Renal pelvis (tissue), 12 donors: Measurements from ENCODE around the gene PSMG3. TPM values are rescaled to one million over a fixed set of nuclear protein-coding genes. Genes with fewer than 3 reads are reported as not detected.

Experiments used
- DNase-seq: peaks from one replicate; pipeline ENCODE4 v3.0.0-alpha.2; 2013
- long read RNA-seq, 16 experiments: transcript quantifications; one replicate each; lab custom pipeline, GENCODE V29; 2026
- polyA plus RNA-seq, 3 donors: library from polyadenylated mRNA; unstranded; fragments of 120-200 nt; gene quantifications; one replicate each; pipeline ENCODE4 v1.2.1, GENCODE V29; 2013; ENCODE audit not compliant: insufficient read length in 3 of 3

The PSMG3 gene
- 10 to 100 TPM; 32.8 to 40.3 (median 34.1) TPM for polyA plus RNA-seq
- long read RNA-seq, donor 1, transcript PSMG3-202 (2 exons, 1,391 nt), result major isoform, 63 of 76 reads
- long read RNA-seq, donor 1, transcript PSMG3-203 (3 exons, 774 nt), result minor isoform, 7 of 76 reads
- long read RNA-seq, donor 1, partial matches to known transcripts, result 6 of 76 reads
- long read RNA-seq, donor 1, other reads (novel, unspliced or antisense), result 0 of 76 reads
- long read RNA-seq, donor 2, transcript PSMG3-202 (2 exons, 1,391 nt), result major isoform, 54 of 74 reads
- long read RNA-seq, donor 2, transcript PSMG3-203 (3 exons, 774 nt), result minor isoform, 20 of 74 reads
- long read RNA-seq, donor 2, partial matches to known transcripts, result 0 of 74 reads
- long read RNA-seq, donor 2, other reads (novel, unspliced or antisense), result 0 of 74 reads
- long read RNA-seq, donor 3, transcript PSMG3-202 (2 exons, 1,391 nt), result major isoform, 56 of 75 reads
- long read RNA-seq, donor 3, transcript PSMG3-203 (3 exons, 774 nt), result minor isoform, 11 of 75 reads
- long read RNA-seq, donor 3, partial matches to known transcripts, result 8 of 75 reads
- long read RNA-seq, donor 3, other reads (novel, unspliced or antisense), result 0 of 75 reads
- long read RNA-seq, donor 4, transcript PSMG3-203 (3 exons, 774 nt), result minor isoform, 9 of 79 reads
- long read RNA-seq, donor 4, transcript PSMG3-202 (2 exons, 1,391 nt), result major isoform, 70 of 79 reads
- long read RNA-seq, donor 4, partial matches to known transcripts, result 0 of 79 reads
- long read RNA-seq, donor 4, other reads (novel, unspliced or antisense), result 0 of 79 reads
- long read RNA-seq, donor 5, transcript PSMG3-202 (2 exons, 1,391 nt), result major isoform, 22 of 27 reads
- long read RNA-seq, donor 5, transcript PSMG3-203 (3 exons, 774 nt), result minor isoform, 5 of 27 reads
- long read RNA-seq, donor 5, partial matches to known transcripts, result 0 of 27 reads
- long read RNA-seq, donor 5, other reads (novel, unspliced or antisense), result 0 of 27 reads
- long read RNA-seq, donor 6, transcript PSMG3-202 (2 exons, 1,391 nt), result major isoform, 52 of 55 reads
- long read RNA-seq, donor 6, partial matches to known transcripts, result 0 of 55 reads
- long read RNA-seq, donor 6, other reads (novel, unspliced or antisense), result 0 of 55 reads
- long read RNA-seq, donor 7, transcript PSMG3-202 (2 exons, 1,391 nt), result major isoform, 52 of 84 reads
- long read RNA-seq, donor 7, transcript PSMG3-203 (3 exons, 774 nt), result minor isoform, 19 of 84 reads
- long read RNA-seq, donor 7, partial matches to known transcripts, result 13 of 84 reads
- long read RNA-seq, donor 7, other reads (novel, unspliced or antisense), result 0 of 84 reads
- long read RNA-seq, donor 8, transcript PSMG3-202 (2 exons, 1,391 nt), result major isoform, 12 of 16 reads
- long read RNA-seq, donor 8, partial matches to known transcripts, result 0 of 16 reads
- long read RNA-seq, donor 8, other reads (novel, unspliced or antisense), result 0 of 16 reads
- long read RNA-seq, donor 9, transcript PSMG3-203 (3 exons, 774 nt), result minor isoform, 18 of 84 reads
- long read RNA-seq, donor 9, transcript PSMG3-202 (2 exons, 1,391 nt), result major isoform, 65 of 84 reads
- long read RNA-seq, donor 9, partial matches to known transcripts, result 0 of 84 reads
- long read RNA-seq, donor 9, other reads (novel, unspliced or antisense), result 0 of 84 reads
- long read RNA-seq, donor 10, transcript PSMG3-203 (3 exons, 774 nt), result minor isoform, 9 of 52 reads
- long read RNA-seq, donor 10, transcript PSMG3-202 (2 exons, 1,391 nt), result major isoform, 43 of 52 reads
- long read RNA-seq, donor 10, partial matches to known transcripts, result 0 of 52 reads
- long read RNA-seq, donor 10, other reads (novel, unspliced or antisense), result 0 of 52 reads
- long read RNA-seq, donor 11, transcript PSMG3-202 (2 exons, 1,391 nt), result major isoform, 46 of 49 reads
- long read RNA-seq, donor 11, partial matches to known transcripts, result 0 of 49 reads
- long read RNA-seq, donor 11, other reads (novel, unspliced or antisense), result 0 of 49 reads
- long read RNA-seq, donor 12, transcript PSMG3-203 (3 exons, 774 nt), result minor isoform, 10 of 97 reads
- long read RNA-seq, donor 12, transcript PSMG3-202 (2 exons, 1,391 nt), result major isoform, 87 of 97 reads
- long read RNA-seq, donor 12, partial matches to known transcripts, result 0 of 97 reads
- long read RNA-seq, donor 12, other reads (novel, unspliced or antisense), result 0 of 97 reads
- long read RNA-seq, donor 13, transcript PSMG3-203 (3 exons, 774 nt), result minor isoform, 5 of 35 reads
- long read RNA-seq, donor 13, transcript PSMG3-202 (2 exons, 1,391 nt), result major isoform, 30 of 35 reads
- long read RNA-seq, donor 13, partial matches to known transcripts, result 0 of 35 reads
- long read RNA-seq, donor 13, other reads (novel, unspliced or antisense), result 0 of 35 reads
- long read RNA-seq, donor 14, transcript PSMG3-202 (2 exons, 1,391 nt), result major isoform, 52 of 64 reads
- long read RNA-seq, donor 14, transcript PSMG3-203 (3 exons, 774 nt), result minor isoform, 12 of 64 reads
- long read RNA-seq, donor 14, partial matches to known transcripts, result 0 of 64 reads
- long read RNA-seq, donor 14, other reads (novel, unspliced or antisense), result 0 of 64 reads
- long read RNA-seq, donor 15, transcript PSMG3-203 (3 exons, 774 nt), result minor isoform, 5 of 93 reads
- long read RNA-seq, donor 15, transcript PSMG3-202 (2 exons, 1,391 nt), result major isoform, 88 of 93 reads
- long read RNA-seq, donor 15, partial matches to known transcripts, result 0 of 93 reads
- long read RNA-seq, donor 15, other reads (novel, unspliced or antisense), result 0 of 93 reads
- long read RNA-seq, donor 16, transcript PSMG3-202 (2 exons, 1,391 nt), result major isoform, 58 of 68 reads
- long read RNA-seq, donor 16, transcript PSMG3-203 (3 exons, 774 nt), result minor isoform, 10 of 68 reads
- long read RNA-seq, donor 16, partial matches to known transcripts, result 0 of 68 reads
- long read RNA-seq, donor 16, other reads (novel, unspliced or antisense), result 0 of 68 reads

GRCh38 chr7:1569833-1570632, at the start of gene PSMG3:
Gene PSMG3, minus strand, starts transcription at chr7:1570032. Its CDS starts 693 bp downstream, at chr7:1569339.
- DNase-seq, result peak; percentile 90

GRCh38 chr7:1618475-1618874, 48.6 kb upstream of the PSMG3 start:
- DNase-seq, result no peak

GRCh38 chr7:1617957-1618356, 48.1 kb upstream of the PSMG3 start:
- no peak for DNase-seq

- DNase-seq, result no peak
Measured at GRCh38 chr7:1616741-1617140, 46.9 kb upstream of the PSMG3 start.

GRCh38 chr7:1611708-1612241, 41.9 kb upstream of the PSMG3 start:
- DNase-seq, result no peak

GRCh38 chr7:1610678-1611302, 41.0 kb upstream of the PSMG3 start:
- no peak for DNase-seq

- no peak for DNase-seq
Measured at GRCh38 chr7:1610013-1610677, 40.3 kb upstream of the PSMG3 start.

GRCh38 chr7:1609023-1609422, 39.2 kb upstream of the PSMG3 start:
- DNase-seq, result no peak

GRCh38 chr7:1608318-1608717, 38.5 kb upstream of the PSMG3 start:
- no peak for DNase-seq

GRCh38 chr7:1607696-1608095, 37.9 kb upstream of the PSMG3 start:
- DNase-seq, result no peak

GRCh38 chr7:1607001-1607400, 37.2 kb upstream of the PSMG3 start:
- no peak for DNase-seq

- DNase-seq, result no peak
Measured at GRCh38 chr7:1604383-1604782, 34.6 kb upstream of the PSMG3 start.

- no peak for DNase-seq
Measured at GRCh38 chr7:1603346-1604225, 33.8 kb upstream of the PSMG3 start.

GRCh38 chr7:1602386-1602785, 32.6 kb upstream of the PSMG3 start:
- no peak for DNase-seq

- no peak for DNase-seq
Measured at GRCh38 chr7:1601956-1602355, 32.1 kb upstream of the PSMG3 start.
